Type B pancreatic cell (in vitro differentiated cells): Measurements from ENCODE around the gene FUT7. TPM values are rescaled to one million over a fixed set of nuclear protein-coding genes. Genes with fewer than 3 reads are reported as not detected.
"Not testable (repeated sequence)": the region's sequence is repeated elsewhere in the genome, so short reads cannot be mapped to it uniquely, and the experiment has no call there.

Experiments used
- DNase-seq: peaks from one replicate; pipeline ENCODE4 v3.0.0; 2021; ENCODE audit warnings: mixed read lengths; ENCODE audit not compliant: unreplicated experiment; ENCODE audit errors: extremely low spot score
- H3K27ac Mint-ChIP-seq: 2 replicates; pipeline ENCODE4 v1.8.0; 2021; ENCODE audit warnings: mild to moderate bottlenecking, mixed read lengths
- H3K27me3 Mint-ChIP-seq: 2 replicates; pipeline ENCODE4 v1.8.0; 2021; ENCODE audit warnings: mixed read lengths
- H3K36me3 Mint-ChIP-seq: 2 replicates; pipeline ENCODE4 v1.8.0; 2021; ENCODE audit warnings: mixed read lengths
- H3K4me1 Mint-ChIP-seq: one replicate; pipeline ENCODE4 v1.8.0; 2021; ENCODE audit warnings: mixed read lengths; ENCODE audit not compliant: unreplicated experiment
- H3K4me3 Mint-ChIP-seq: 2 replicates; pipeline ENCODE4 v1.8.0; 2021; ENCODE audit warnings: mild to moderate bottlenecking, mixed read lengths
- H3K9me3 Mint-ChIP-seq: 2 replicates; pipeline ENCODE4 v1.8.0; 2021; ENCODE audit warnings: mixed read lengths
- CTCF ChIP-seq: fragments of 200-600 bp; sonication (generic); conservative IDR thresholded peaks from 2 replicates; pipeline ENCODE4 v1.5.0; 2021; ENCODE audit warnings: antibody characterized with exemption, mild to moderate bottlenecking
- total RNA-seq: library from RNA; stranded (reverse); gene quantifications from 2 replicates; pipeline ENCODE4 v1.2.1, GENCODE V29; 2021; ENCODE audit warnings: low replicate concordance

FUT7 gene
- total RNA-seq, 1 donor from 2014 or later = not detected

GRCh38 chr9:137008312-137008711 lies 23.6 kb downstream of the FUT7 start:
- TF ChIP-seq CTCF = no peak
- no peaks in the 10 kb centered on the region for H3K36me3 Mint-ChIP-seq
- H3K9me3 Mint-ChIP-seq = peaks cover 4% of the 10 kb centered on the region
- H3K27ac Mint-ChIP-seq = no peak overlapping the region
- no peaks in the 10 kb centered on the region for H3K4me1 Mint-ChIP-seq
- no peaks in the 10 kb centered on the region for H3K27me3 Mint-ChIP-seq
- no peak overlapping the region for H3K4me3 Mint-ChIP-seq
- DNase-seq = no peak

- Mint-ChIP-seq H3K4me3 (no peak overlapping the region), H3K4me1 (no peaks in the 10 kb centered on the region), H3K27me3 (no peaks in the 10 kb centered on the region), H3K27ac (no peak overlapping the region), H3K9me3 (peaks cover 4% of the 10 kb centered on the region), H3K36me3 (no peaks in the 10 kb centered on the region)
- TF ChIP-seq CTCF = no peak
- no peak for DNase-seq
Measured at GRCh38 chr9:137007816-137008270, 24.0 kb downstream of the FUT7 start.

- Mint-ChIP-seq H3K36me3 (no peaks in the 10 kb centered on the region), H3K27ac (no peak overlapping the region), H3K27me3 (no peaks in the 10 kb centered on the region), H3K4me1 (no peaks in the 10 kb centered on the region), H3K9me3 (peaks cover 4% of the 10 kb centered on the region), H3K4me3 (no peak overlapping the region)
- no peak for TF ChIP-seq CTCF
- no peak for DNase-seq
Measured at GRCh38 chr9:137007108-137007815, 24.6 kb downstream of the FUT7 start.

- Mint-ChIP-seq H3K36me3 (no peaks in the 10 kb centered on the region), H3K27ac (no peak overlapping the region), H3K9me3 (peaks cover 4% of the 10 kb centered on the region), H3K27me3 (no peaks in the 10 kb centered on the region), H3K4me3 (no peak overlapping the region), H3K4me1 (no peaks in the 10 kb centered on the region)
- no peak for DNase-seq
- no peak for TF ChIP-seq CTCF
Measured at GRCh38 chr9:137006116-137007003, 25.5 kb downstream of the FUT7 start.

GRCh38 chr9:137004285-137004684 lies 27.6 kb downstream of the FUT7 start:
- H3K27ac Mint-ChIP-seq, H3K36me3 Mint-ChIP-seq, H3K4me1 Mint-ChIP-seq, H3K9me3 Mint-ChIP-seq, H3K4me3 Mint-ChIP-seq, DNase-seq, H3K27me3 Mint-ChIP-seq: not testable (repeated sequence)
- peak; percentile 63 for TF ChIP-seq CTCF
